Iris pigment epithelial cell (primary cell): ENCODE measurements around the gene FAT1.

ENCODE experiments used
- DNase-seq: peaks from one replicate; pipeline ENCODE4 v3.0.0-alpha.2; 2011; ENCODE audit warnings: low read depth

FAT1 gene

GRCh38 chr4:186725469-186726425 lies 2.1 kb upstream of the FAT1 start:
- DNase-seq, result peak; percentile 93

GRCh38 chr4:186724864-186725468 lies 1.3 kb upstream of the FAT1 start:
- DNase-seq, result peak; percentile 48

GRCh38 chr4:186724058-186724863 lies 605 bp upstream of the FAT1 start:
- DNase-seq, result peak; percentile 75

GRCh38 chr4:186722796-186723291 lies 812 bp downstream of the FAT1 start:
- DNase-seq, result peak; percentile 45

- peak; percentile 67 for DNase-seq
These were observed 3.5 kb downstream of the FAT1 start for GRCh38 chr4:186719925-186720694.

GRCh38 chr4:186717556-186717955 lies 6.1 kb downstream of the FAT1 start:
- no peak for DNase-seq

GRCh38 chr4:186715077-186715476 lies 8.6 kb downstream of the FAT1 start:
- DNase-seq, result no peak

GRCh38 chr4:186714006-186714675 lies 9.5 kb downstream of the FAT1 start:
- no peak for DNase-seq

GRCh38 chr4:186712690-186713089 lies 11.0 kb downstream of the FAT1 start:
- DNase-seq, result no peak

- DNase-seq, result no peak
These were observed 13.0 kb downstream of the FAT1 start for GRCh38 chr4:186710521-186711119.

- DNase-seq, result no peak
These were observed 14.1 kb downstream of the FAT1 start for GRCh38 chr4:186709517-186709916.

GRCh38 chr4:186708554-186708953 lies 15.1 kb downstream of the FAT1 start:
- no peak for DNase-seq

- no peak for DNase-seq
These were observed 15.7 kb downstream of the FAT1 start for GRCh38 chr4:186707996-186708395.

GRCh38 chr4:186707574-186707973 lies 16.1 kb downstream of the FAT1 start:
- no peak for DNase-seq

- DNase-seq, result no peak
These were observed 19.6 kb downstream of the FAT1 start for GRCh38 chr4:186704057-186704456.

- DNase-seq, result no peak
These were observed 20.1 kb downstream of the FAT1 start for GRCh38 chr4:186703510-186703909.

- DNase-seq, result no peak
These were observed 20.7 kb downstream of the FAT1 start for GRCh38 chr4:186702940-186703339.

GRCh38 chr4:186702297-186702696 lies 21.4 kb downstream of the FAT1 start:
- no peak for DNase-seq

GRCh38 chr4:186701788-186702187 lies 21.9 kb downstream of the FAT1 start:
- no peak for DNase-seq

- no peak for DNase-seq
These were observed 22.4 kb downstream of the FAT1 start for GRCh38 chr4:186701273-186701672.

- no peak for DNase-seq
These were observed 22.9 kb downstream of the FAT1 start for GRCh38 chr4:186700746-186701145.
